Natural killer cell (primary cell): Measurements from ENCODE around the gene DAD1. TPM values are rescaled to one million over a fixed set of nuclear protein-coding genes. Genes with fewer than 3 reads are reported as not detected.

Source experiments
- ATAC-seq, 3 donors: fragments of 150-1000 bp in 2 of 3; fragments of 200-7000 bp in 1 of 3; cut with Tn5 transposase; 1 replicate in 1 of 3; 2 replicates in 2 of 3; pipeline ENCODE4 v1.10.0; 2021; ENCODE audit warnings: mild to moderate bottlenecking in 2 of 3, moderate library complexity in 2 of 3
- DNase-seq, 2 donors: peaks; one replicate each; pipeline versions ENCODE4 v3.0.0 to v3.0.0-alpha.2; 2013 to 2021; ENCODE audit warnings: mixed read lengths in 1 of 2
- H3K27ac ChIP-seq: one replicate; pipeline ENCODE4 v1.5.1; 2013; ENCODE audit warnings: mild to moderate bottlenecking, low read length
- H3K27me3 ChIP-seq: one replicate; pipeline ENCODE4 v1.6.1; 2013; ENCODE audit warnings: low read length; ENCODE audit not compliant: control insufficient read depth, insufficient read depth
- H3K36me3 ChIP-seq: one replicate; pipeline ENCODE4 v1.6.1; 2013; ENCODE audit warnings: low read length; ENCODE audit not compliant: control insufficient read depth, insufficient read depth
- H3K4me1 ChIP-seq: one replicate; pipeline ENCODE4 v1.6.1; 2013; ENCODE audit warnings: low read length; ENCODE audit not compliant: control insufficient read depth, insufficient read depth
- H3K4me3 ChIP-seq: one replicate; pipeline ENCODE4 v1.5.1; 2013; ENCODE audit warnings: low read length
- H3K9me3 ChIP-seq: one replicate; pipeline ENCODE4 v1.6.1; 2013; ENCODE audit warnings: low read length; ENCODE audit not compliant: control insufficient read depth, insufficient read depth
- H3K27ac Mint-ChIP-seq, 2 donors: one replicate each; pipeline ENCODE4 v1.8.0; 2022; ENCODE audit warnings: mild to moderate bottlenecking in 2 of 2, mixed read lengths in 2 of 2, moderate library complexity in 1 of 2
- H3K27me3 Mint-ChIP-seq, 2 donors: one replicate each; pipeline ENCODE4 v1.8.0; 2022; ENCODE audit warnings: low read depth in 2 of 2, mixed read lengths in 2 of 2
- H3K36me3 Mint-ChIP-seq: one replicate; pipeline ENCODE4 v1.8.0; 2022; ENCODE audit warnings: mixed read lengths
- H3K4me1 Mint-ChIP-seq, 2 donors: one replicate each; pipeline ENCODE4 v1.8.0; 2022; ENCODE audit warnings: mixed read lengths in 2 of 2
- H3K4me3 Mint-ChIP-seq: one replicate; pipeline ENCODE4 v1.8.0; 2022; ENCODE audit warnings: mild to moderate bottlenecking, moderate library complexity, mixed read lengths
- H3K9me3 Mint-ChIP-seq, 2 donors: one replicate each; pipeline ENCODE4 v1.8.0; 2022; ENCODE audit warnings: mixed read lengths in 2 of 2
- WGBS: methylation state at CpG from one replicate; pipeline ENCODE4 v1.1.7; 2013; ENCODE audit warnings: missing lambda C conversion rate; ENCODE audit not compliant: insufficient coverage; 5-methylcytosine and 5-hydroxymethylcytosine counted together
- intact Hi-C: fragments of 100-400 bp; cut with micrococcal nuclease; formaldehyde crosslinking; loops from one replicate; pipeline ENCODE4 v1.14.2; 2022
- total RNA-seq, 4 donors: library from RNA; stranded (reverse); fragments of 120-200 nt in 1 of 4; gene quantifications; one replicate each; pipeline versions ENCODE4 v1.2.3 to v1.2.4, GENCODE V29; 2013 to 2022
- TF ChIP-seq, protein P1 (sequence below): fragments of 200-600 bp; IDR thresholded peaks from one replicate; pipeline ENCODE4 v1.8.0; 2022; ENCODE audit warnings: antibody characterized with exemption

Gene DAD1
- total RNA-seq, 3 donors from 2014 or later (not counting 1 experiment from before 2014, with no cell fraction given), result 79.5 to 97.9 (median 92.8) TPM

- Histone ChIP-seq H3K27me3 (no peaks in the 10 kb centered on the region), H3K9me3 (no peaks in the 10 kb centered on the region), H3K4me1 (peaks cover 55% of the 10 kb centered on the region), H3K27ac (peak overlapping the region; percentile 64), H3K36me3 (no peaks in the 10 kb centered on the region), H3K4me3 (no peak overlapping the region)
- Mint-ChIP-seq H3K36me3 (no peaks in the 10 kb centered on the region), H3K4me3 (peak overlapping the region; percentile 55), H3K27ac (peak overlapping the region; percentile 93 to 94), H3K27me3 (no peaks in the 10 kb centered on the region), H3K4me1 (peaks cover 82 to 83% of the 10 kb centered on the region in 2 donors), H3K9me3 (no peaks in the 10 kb centered on the region)
- intact Hi-C loops, result loop anchor here (5.0 kb wide), 1 partner anchor 34 kb away; no protein-coding TSS in a partner anchor
- DNase-seq, result peak in 1 of 2 donors; percentile 43
- TF ChIP-seq, protein P1, sequence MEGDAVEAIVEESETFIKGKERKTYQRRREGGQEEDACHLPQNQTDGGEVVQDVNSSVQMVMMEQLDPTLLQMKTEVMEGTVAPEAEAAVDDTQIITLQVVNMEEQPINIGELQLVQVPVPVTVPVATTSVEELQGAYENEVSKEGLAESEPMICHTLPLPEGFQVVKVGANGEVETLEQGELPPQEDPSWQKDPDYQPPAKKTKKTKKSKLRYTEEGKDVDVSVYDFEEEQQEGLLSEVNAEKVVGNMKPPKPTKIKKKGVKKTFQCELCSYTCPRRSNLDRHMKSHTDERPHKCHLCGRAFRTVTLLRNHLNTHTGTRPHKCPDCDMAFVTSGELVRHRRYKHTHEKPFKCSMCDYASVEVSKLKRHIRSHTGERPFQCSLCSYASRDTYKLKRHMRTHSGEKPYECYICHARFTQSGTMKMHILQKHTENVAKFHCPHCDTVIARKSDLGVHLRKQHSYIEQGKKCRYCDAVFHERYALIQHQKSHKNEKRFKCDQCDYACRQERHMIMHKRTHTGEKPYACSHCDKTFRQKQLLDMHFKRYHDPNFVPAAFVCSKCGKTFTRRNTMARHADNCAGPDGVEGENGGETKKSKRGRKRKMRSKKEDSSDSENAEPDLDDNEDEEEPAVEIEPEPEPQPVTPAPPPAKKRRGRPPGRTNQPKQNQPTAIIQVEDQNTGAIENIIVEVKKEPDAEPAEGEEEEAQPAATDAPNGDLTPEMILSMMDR, result no peak
- WGBS, result 81% methylated on average over 3 of the region's 4 CpGs
- ATAC-seq, result no peak
These were observed 67.4 kb downstream of the DAD1 start for GRCh38 chr14:22521449-22522239.

DNA sequence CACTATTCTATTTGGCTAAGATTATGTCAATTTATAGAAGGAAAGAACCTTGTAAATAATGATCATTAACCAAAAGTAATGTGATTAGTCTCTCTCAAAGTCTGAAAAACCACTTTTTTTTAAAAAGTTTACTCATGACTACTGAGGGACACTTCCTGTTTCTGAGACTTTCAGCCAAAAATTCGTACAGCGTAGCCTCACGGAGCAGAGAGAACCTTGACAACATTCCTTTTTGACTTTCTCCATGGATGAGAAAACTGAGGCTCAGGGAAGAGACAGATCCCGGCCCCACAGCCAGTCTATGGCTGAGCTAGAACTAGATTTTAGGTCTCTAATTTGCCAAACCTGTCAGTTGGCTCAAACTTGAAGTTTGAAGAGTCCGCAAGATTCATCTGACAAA is 68.2 kb downstream of the DAD1 start:
- intact Hi-C loops, result loop anchor here (5.0 kb wide), 1 partner anchor 33 kb away; no protein-coding TSS in a partner anchor

DNA sequence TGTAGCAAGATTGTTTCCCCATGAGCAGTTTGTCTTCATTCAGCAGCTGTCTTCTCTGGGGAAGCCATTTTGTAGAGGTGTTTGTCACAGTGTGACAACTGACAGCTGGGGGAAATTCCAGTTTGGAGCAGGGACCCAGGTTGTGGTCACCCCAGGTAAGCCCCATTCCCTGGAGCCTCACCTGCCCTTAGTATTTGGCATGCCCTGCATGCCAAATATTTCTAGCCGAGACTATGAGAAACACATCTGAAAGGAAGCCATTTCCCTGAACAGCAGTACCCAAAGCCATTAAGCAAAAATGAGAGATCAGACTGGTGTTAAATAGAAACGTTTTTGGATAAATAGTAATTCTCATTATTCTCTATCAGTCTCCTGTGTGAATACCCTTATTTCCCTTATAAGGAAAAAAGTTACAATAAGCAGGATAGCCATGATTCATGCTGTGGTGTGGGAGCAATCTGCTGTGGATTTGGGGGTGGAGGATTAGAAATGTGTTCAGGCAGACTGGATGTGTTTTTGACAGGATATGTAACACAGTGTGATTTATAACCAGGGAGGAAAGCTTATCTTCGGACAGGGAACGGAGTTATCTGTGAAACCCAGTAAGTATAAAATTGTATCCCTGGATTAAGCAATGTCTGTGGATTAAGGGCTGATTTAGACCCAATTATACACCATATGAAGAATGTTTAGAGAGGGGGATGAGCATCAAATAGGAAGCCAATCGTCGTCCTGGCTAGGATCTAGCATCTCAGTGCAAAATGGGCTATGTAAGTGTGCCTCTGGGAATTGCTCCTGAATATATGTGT is 68.9 kb downstream of the DAD1 start:
- H3K4me3 Mint-ChIP-seq, result peak overlapping the region; percentile 14
- no peaks in the 10 kb centered on the region for H3K36me3 Mint-ChIP-seq
- H3K27me3 Mint-ChIP-seq, result no peaks in the 10 kb centered on the region
- WGBS, result 71% methylated on average over 5 of the region's 6 CpGs
- DNase-seq, result peak in 1 of 2 donors; percentile 58
- TF ChIP-seq, protein P1, result no peak
- Histone ChIP-seq H3K4me1 (peaks cover 57% of the 10 kb centered on the region), H3K36me3 (no peaks in the 10 kb centered on the region), H3K4me3 (no peak overlapping the region), H3K27me3 (no peaks in the 10 kb centered on the region), H3K9me3 (no peaks in the 10 kb centered on the region), H3K27ac (peak overlapping the region; percentile 22)
- peak overlapping the region; percentile 93 to 94 for H3K27ac Mint-ChIP-seq
- intact Hi-C loops, result loop anchor here (5.0 kb wide), 1 partner anchor 33 kb away; no protein-coding TSS in a partner anchor
- ATAC-seq, result no peak
- H3K9me3 Mint-ChIP-seq, result no peaks in the 10 kb centered on the region
- peaks cover 79 to 88% of the 10 kb centered on the region in 2 donors for H3K4me1 Mint-ChIP-seq

More for the DNA sequence above, 68.2 kb downstream of the DAD1 start:
- H3K9me3 Mint-ChIP-seq, result no peaks in the 10 kb centered on the region
- Histone ChIP-seq H3K9me3 (no peaks in the 10 kb centered on the region), H3K27me3 (no peaks in the 10 kb centered on the region), H3K4me3 (no peak overlapping the region), H3K36me3 (no peaks in the 10 kb centered on the region), H3K27ac (peak overlapping the region; percentile 64), H3K4me1 (peaks cover 56% of the 10 kb centered on the region)
- H3K27me3 Mint-ChIP-seq, result no peaks in the 10 kb centered on the region
- peaks cover 78 to 88% of the 10 kb centered on the region in 2 donors for H3K4me1 Mint-ChIP-seq
- 49% methylated on average over 5 of the region's 5 CpGs for WGBS
- TF ChIP-seq, protein P1, result no peak
- DNase-seq (peak in 1 of 2 donors; percentile 52), ATAC-seq (no peak)
- H3K4me3 Mint-ChIP-seq, result no peak overlapping the region
- H3K27ac Mint-ChIP-seq, result peak overlapping the region; percentile 93 to 94
- no peaks in the 10 kb centered on the region for H3K36me3 Mint-ChIP-seq
